ENCODE results near the gene DPYSL3.

Gene DPYSL3

DNA sequence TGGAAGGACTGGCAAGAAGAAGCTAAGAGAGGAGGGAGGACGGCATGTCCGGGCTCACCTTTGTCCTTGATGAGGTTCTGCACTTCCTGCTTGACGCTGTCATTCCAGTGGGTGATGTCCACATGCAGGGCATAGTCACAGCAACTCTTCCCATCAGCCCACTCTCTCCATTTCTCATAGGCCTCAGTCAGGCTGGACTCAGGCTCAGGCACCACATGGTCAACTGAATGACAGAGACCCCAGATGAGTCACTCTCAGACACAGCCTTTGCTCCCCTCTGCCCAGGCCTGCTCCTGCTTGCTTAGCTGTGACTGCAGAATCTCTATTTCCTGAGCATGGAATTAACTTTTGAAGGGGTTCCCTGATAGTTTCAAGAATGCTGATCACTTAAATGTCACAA, 94.2 kb downstream of the DPYSL3 start:
- TF ChIP-seq, protein P1, sequence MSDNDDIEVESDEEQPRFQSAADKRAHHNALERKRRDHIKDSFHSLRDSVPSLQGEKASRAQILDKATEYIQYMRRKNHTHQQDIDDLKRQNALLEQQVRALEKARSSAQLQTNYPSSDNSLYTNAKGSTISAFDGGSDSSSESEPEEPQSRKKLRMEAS (IDR thresholded peaks at IDR 0.05; ENCODE audit: low read depth, low read length): no peak
- TF ChIP-seq CTCF (IDR thresholded peaks at IDR 0.05; ENCODE audit: low read depth, low read length) (no peak), MYC (IDR thresholded peaks at IDR 0.05; ENCODE audit: low read depth, low read length) (no peak), POLR2A (IDR thresholded peaks at IDR 0.05; ENCODE audit: extremely low read depth, insufficient read length) (no peak)
- no peak for DNase-seq (ENCODE audit: low read depth)
- H3K4me3 ChIP-seq (ENCODE audit: low read depth, low read length): no peak overlapping the region

GRCh38 chr5:147413266-147413665, 96.6 kb downstream of the DPYSL3 start:
- no peak for DNase-seq (ENCODE audit: low read depth)
- TF ChIP-seq MYC (IDR thresholded peaks at IDR 0.05; ENCODE audit: low read depth, low read length) (no peak), CTCF (IDR thresholded peaks at IDR 0.05; ENCODE audit: low read depth, low read length) (no peak), POLR2A (IDR thresholded peaks at IDR 0.05; ENCODE audit: extremely low read depth, insufficient read length) (no peak)
- TF ChIP-seq, protein P1 (IDR thresholded peaks at IDR 0.05; ENCODE audit: low read depth, low read length): no peak
- H3K4me3 ChIP-seq (ENCODE audit: low read depth, low read length): no peak overlapping the region

DNA sequence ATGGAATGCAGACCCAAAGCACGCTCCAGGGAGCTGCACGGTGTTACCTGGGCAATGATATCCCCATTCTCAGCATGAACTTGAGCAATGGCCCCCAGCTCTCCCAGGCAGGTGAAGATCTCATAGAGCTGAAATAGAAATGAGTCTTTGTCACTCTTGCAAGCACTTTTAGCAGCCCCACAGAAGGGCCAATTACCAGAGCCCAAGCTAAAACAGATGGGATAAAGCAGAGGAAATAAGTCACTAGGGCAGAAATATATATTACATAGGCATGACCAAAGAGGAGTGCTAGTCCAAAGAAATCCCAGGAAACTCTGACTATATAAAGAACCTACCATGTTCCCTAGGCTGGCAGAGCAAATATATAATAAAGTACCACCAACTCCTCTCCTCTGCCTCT, 97.3 kb downstream of the DPYSL3 start:
- DNase-seq (ENCODE audit: low read depth): no peak
- TF ChIP-seq, protein P1 (IDR thresholded peaks at IDR 0.05; ENCODE audit: low read depth, low read length): no peak
- TF ChIP-seq POLR2A (IDR thresholded peaks at IDR 0.05; ENCODE audit: extremely low read depth, insufficient read length) (no peak), CTCF (IDR thresholded peaks at IDR 0.05; ENCODE audit: low read depth, low read length) (no peak), MYC (IDR thresholded peaks at IDR 0.05; ENCODE audit: low read depth, low read length) (no peak)
- H3K4me3 ChIP-seq (ENCODE audit: low read depth, low read length): no peak overlapping the region

DNA sequence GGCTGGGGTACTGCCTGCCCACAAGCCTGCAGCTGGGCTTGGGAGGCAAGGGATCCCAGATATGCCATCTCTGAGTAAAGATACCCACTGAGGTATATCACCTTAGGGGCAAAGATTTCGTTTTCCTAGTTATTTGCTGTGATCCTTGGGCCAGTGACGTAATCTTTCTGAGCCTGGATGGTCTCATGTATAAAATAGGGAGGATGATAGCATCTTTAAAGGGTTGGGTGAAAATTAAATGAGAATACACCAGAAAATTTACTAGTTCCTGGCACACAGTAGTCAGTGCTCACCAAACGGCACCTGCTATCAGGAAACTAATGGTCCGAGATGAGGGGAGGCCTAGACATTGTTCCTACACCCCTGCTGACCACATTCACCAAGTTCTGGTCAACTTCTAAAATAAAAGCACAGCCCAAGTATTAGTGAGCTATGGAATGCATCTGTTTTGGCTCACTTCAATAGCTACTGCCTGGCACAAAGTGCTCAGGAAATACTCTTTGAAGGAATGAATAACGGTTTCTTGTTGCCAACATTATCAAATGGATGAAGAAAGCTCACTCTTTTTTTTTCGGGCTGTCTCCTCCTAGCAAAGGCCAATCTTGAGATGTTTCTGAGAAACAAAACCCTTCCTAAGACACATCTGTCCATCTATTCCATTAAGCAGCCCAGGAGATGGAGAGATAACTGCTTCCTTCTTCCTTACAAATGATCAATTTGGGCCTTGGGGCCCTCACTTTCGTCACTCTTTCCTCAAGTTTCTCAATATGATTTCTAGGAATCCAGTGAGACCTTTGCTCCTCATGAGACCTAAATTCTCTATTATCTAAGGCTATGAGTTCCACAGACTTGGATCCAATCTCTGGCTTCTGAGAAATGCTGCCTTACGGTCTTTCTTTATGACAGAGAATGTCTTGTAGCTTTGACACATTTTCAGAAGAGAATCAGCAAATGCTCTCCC, 98.2 kb downstream of the DPYSL3 start:
- DNase-seq (ENCODE audit: low read depth): no peak
- no peak overlapping the region for H3K4me3 ChIP-seq (ENCODE audit: low read depth, low read length)
- no peak for TF ChIP-seq CTCF (IDR thresholded peaks at IDR 0.05; ENCODE audit: low read depth, low read length)
- TF ChIP-seq, protein P1 (IDR thresholded peaks at IDR 0.05; ENCODE audit: low read depth, low read length): no peak
- TF ChIP-seq MYC (IDR thresholded peaks at IDR 0.05; ENCODE audit: low read depth, low read length): no peak
- TF ChIP-seq POLR2A (IDR thresholded peaks at IDR 0.05; ENCODE audit: extremely low read depth, insufficient read length): no peak

- H3K4me3 ChIP-seq (ENCODE audit: low read depth, low read length): no peak overlapping the region
- no peak for DNase-seq (ENCODE audit: low read depth)
- TF ChIP-seq CTCF (IDR thresholded peaks at IDR 0.05; ENCODE audit: low read depth, low read length) (no peak), POLR2A (IDR thresholded peaks at IDR 0.05; ENCODE audit: extremely low read depth, insufficient read length) (no peak), MYC (IDR thresholded peaks at IDR 0.05; ENCODE audit: low read depth, low read length) (no peak)
- TF ChIP-seq, protein P1 (IDR thresholded peaks at IDR 0.05; ENCODE audit: low read depth, low read length): no peak
Observed at GRCh38 chr5:147410496-147411358, 99.1 kb downstream of the DPYSL3 start.

Measured in NB4 (cell line).